ENCODE results near the gene PDE10A.
"Not testable (repeated sequence)": the region's sequence is repeated elsewhere in the genome, so short reads cannot be mapped to it uniquely, and the experiment has no call there.

PDE10A gene

GRCh38 chr6:165618891-165619290 is 44.1 kb downstream of the PDE10A start:
- not testable (repeated sequence) for DNase-seq

- DNase-seq, result no peak
Observed at GRCh38 chr6:165618241-165618640, 44.8 kb downstream of the PDE10A start.

GRCh38 chr6:165617528-165617927 is 45.5 kb downstream of the PDE10A start:
- DNase-seq, result no peak

- DNase-seq, result no peak
Observed at GRCh38 chr6:165616116-165616515, 46.9 kb downstream of the PDE10A start.

DNA sequence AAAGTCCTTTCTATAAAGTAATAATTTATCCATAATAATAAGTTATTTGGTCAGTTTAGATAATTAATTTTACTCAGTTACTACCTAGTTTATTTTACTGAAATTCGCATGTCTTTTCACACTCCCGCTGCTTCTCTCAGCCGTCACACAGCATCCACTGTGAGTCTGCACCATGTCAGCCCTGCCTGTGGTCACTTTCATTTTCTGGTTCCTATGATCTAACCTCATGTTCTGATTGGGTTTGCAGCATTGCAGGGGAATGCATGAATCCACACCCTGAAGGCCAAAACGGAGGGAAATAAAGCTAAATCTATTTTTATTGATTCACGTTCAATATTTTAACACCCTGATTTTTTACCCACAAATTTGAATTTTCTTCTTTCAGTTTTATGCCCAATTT is 47.4 kb downstream of the PDE10A start:
- DNase-seq, result no peak

GRCh38 chr6:165611294-165611693 is 51.7 kb downstream of the PDE10A start:
- DNase-seq, result no peak

GRCh38 chr6:165608577-165608976 is 54.5 kb downstream of the PDE10A start:
- DNase-seq, result not testable (repeated sequence)

DNA sequence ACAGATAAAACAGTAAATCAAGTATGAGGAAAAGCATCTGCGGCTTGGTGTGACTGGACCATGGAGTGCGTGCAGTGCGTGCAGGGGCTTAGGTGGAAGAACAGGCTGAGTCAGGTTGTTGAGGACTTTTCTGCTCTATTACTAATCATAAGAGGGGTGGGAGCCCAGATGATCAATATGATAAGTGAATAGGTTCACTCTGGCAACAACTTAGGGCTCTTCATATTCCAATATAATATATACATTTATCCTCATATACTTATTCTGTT is 56.4 kb downstream of the PDE10A start:
- DNase-seq, result no peak

- no peak for DNase-seq
Observed at GRCh38 chr6:165605901-165606739, 56.9 kb downstream of the PDE10A start.

- DNase-seq, result no peak
Observed at GRCh38 chr6:165605182-165605875, 57.7 kb downstream of the PDE10A start.

GRCh38 chr6:165602291-165602690 is 60.8 kb downstream of the PDE10A start:
- DNase-seq, result no peak

- DNase-seq, result no peak
Observed at GRCh38 chr6:165600606-165601005, 62.4 kb downstream of the PDE10A start.

- no peak for DNase-seq
Observed at GRCh38 chr6:165599596-165600487, 63.2 kb downstream of the PDE10A start.

DNA sequence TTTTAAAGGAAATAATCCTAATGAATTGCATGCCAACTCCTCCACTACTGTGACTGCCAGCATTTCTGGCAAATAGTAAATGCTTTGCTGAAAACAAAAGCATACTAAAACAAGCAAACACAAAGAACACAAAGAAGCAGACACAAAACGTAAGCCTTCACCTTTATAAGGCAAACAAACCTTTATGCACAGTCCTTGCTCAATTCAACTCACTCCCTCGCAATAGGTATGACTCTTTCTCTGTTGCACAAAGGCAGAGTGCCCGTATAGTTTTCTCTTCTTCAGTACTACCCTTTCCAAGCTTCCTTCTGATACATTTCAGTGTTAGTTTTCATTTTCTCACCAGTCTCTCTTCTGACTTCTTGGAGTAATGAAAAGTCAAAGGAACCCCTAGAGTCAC is 63.9 kb downstream of the PDE10A start:
- no peak for DNase-seq

DNA sequence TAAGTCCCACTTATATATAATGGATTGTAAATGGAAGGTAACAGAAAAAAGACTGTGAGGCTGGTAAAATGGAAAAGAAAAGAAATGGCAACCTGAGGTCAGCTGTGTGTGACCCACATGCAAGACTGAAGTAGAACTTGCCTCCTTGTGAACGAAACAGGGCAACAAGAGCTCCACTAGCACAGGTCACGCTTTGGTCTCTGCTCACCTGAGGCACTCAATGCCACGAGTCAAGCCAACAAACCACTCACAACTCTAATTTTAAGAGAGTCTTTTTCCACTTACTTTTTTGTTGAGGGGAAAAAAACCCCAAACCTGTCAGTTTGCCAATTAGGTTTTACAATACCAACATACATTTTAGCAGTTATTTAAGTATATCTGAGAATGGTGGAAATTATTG is 65.2 kb downstream of the PDE10A start:
- DNase-seq, result no peak

DNA sequence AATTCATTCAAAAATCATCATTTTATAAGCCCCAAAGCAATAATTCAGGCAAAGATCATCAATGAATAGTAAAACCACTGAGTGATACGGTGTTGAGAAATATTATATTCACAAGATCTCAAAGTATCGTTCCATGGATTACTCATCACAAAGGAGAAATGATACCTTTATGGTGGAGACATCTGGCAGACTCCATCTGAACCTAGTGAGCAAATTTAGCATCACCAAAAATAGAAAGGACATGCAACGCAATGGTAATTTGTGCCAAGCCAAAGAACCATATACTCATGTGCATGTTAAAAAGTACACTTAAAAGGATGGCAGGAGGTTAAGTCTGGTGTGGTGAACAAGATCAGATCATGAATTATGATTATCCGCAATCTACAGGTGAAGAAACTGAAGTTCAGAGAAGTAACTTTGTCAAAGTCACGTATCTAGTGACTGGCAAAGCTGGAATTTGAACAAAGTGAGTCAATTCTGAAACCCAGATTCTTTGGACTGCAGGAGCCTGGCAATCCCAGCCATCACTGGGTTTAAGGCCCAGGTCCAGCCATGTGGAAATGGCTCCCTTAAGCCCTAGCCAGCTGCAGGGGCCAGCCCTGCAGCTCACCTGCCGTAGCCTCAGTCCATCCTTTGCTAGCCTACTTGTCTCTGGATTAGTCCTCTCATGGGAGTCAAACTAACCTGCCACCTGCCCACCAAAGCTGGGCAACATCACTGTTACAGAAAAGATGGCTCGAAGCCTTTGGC is 68.3 kb downstream of the PDE10A start:
- no peak for DNase-seq

DNA sequence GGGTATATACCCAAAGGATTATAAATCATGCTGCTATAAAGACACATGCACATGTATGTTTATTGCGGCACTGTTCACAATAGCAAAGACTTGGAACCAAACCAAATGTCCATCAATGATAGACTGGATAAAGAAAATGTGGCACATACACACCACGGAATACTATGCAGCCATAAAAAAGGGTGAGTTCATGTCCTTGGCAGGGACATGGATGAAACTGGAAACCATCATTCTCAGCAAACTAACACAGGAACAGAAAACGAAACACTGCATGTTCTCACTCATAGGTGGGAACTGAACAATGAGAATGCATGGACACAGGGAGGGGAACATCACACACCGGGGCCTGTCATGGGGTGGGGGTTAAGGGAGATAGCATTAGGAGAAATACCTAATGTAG is 70.1 kb downstream of the PDE10A start:
- not testable (repeated sequence) for DNase-seq

DNA sequence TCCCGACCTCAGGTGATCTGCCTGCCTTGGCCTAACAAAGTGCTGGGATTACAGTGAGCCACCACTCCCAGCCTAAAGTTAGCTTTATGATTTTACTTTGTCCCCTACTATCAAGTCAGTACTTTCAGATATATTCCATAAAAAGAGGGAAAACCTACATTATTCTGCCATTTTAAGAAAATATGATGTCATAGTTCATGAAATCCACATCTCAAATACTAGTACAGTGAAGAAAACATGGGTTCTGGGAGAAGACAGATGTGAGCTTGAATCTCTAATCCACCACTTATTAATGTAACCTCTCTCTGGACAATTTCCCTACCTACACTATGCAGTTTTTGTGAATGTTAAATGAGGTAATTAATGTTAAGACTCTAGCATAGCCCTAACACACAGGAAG is 74.5 kb downstream of the PDE10A start:
- no peak for DNase-seq

DNA sequence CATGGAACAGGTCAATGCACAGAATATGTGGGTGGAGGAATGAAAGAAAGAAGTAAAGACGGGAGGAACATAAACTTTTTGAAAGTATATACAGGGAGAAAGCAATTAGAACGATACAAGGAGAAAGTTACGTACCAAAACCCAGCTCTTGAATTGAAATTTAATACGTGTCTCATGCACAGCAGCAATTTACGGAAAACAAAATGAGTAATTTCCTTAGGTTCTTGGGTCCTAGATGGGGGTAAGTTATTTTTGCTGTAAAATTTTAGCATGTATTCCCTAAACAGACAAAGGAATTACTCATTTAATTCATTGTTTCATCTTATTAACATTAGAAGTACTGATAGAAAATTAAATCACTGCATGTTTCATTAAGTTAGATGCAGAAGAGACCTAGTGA is 75.8 kb downstream of the PDE10A start:
- no peak for DNase-seq

DNA sequence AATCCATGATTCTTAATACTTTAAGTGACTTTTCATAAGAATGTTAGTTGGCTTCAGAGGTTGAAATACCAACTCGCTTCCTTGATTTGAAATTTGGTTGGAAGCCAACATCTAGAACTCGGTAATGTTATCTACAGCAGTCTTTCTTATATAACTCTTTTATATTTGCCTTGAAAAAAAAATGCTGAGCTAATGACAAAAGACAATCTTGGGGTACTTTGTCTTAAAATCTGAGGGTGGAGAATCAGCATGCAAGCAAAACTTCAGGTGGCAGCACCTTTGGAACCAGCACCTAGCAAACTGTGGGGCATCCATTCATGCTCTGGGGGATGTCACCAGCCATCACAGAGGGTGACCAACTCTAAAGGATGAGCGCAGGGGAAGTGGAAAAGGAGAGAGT is 76.3 kb downstream of the PDE10A start:
- DNase-seq, result no peak

GRCh38 chr6:165585060-165585459 is 78.0 kb downstream of the PDE10A start:
- no peak for DNase-seq

DNA sequence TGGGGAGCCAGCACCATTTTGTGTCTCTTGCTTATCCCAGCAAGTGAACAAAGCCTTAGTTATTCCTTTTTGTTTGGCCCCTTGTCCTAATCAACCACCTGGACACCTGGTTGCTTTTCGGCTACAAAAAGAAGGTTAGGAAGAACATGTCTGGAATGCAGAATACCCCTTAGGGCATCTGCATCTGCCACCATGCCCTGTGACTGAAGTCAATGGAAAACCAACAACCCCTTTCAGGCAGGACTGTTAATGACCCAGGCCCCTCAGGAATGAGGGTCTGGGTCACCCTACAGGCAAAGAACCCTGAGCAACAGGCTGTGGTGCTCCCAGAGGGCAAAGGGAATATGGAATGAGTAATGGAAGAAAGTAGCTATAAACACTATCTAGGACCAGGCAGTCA is 78.5 kb downstream of the PDE10A start:
- DNase-seq, result no peak

- no peak for DNase-seq
Observed at GRCh38 chr6:165581678-165582077, 81.4 kb downstream of the PDE10A start.
